CD4-positive, alpha-beta T cell treated with Interleukin-15 for 4 hours (primary cell): Measurements from ENCODE around the gene GNA14.
"Not testable (repeated sequence)": the region's sequence is repeated elsewhere in the genome, so short reads cannot be mapped to it uniquely, and the experiment has no call there.

Source experiments
- DNase-seq: peaks from one replicate; pipeline ENCODE4 v3.0.0-alpha.2; 2020; ENCODE audit warnings: low spot score

GNA14 gene

DNA sequence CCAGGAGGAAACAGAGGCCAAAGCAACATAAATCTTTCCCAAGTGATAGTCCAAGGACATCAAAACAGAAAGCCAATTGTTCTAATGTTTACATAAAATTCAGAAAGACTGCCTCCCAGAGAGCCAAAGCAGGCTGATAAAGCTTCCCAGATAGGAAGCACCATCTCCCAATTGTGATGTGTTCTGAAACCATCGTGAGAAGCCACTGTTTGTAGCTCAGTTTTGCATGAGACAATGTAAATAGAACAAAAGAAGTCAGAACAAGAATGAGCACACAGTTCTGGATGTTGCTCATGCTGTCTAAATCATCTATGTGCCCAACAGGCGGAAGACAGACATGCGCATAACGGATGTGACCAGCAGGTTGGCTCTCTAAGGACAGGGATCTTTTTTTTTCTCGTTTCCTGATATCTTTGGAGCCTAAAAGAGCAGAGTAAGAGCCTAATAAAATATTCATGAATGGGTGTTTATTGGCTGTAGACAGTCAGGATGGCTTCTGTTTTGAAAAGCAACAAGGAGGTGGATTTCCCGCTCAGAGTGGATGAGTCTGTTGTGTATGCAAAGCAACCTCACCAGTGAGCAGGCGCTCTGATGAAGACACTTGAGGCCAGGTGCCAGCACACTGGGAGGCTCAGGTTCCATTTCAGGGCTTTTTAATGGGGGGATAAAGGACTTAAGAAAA lies 113.6 kb downstream of the GNA14 start:
- DNase-seq: no peak

DNA sequence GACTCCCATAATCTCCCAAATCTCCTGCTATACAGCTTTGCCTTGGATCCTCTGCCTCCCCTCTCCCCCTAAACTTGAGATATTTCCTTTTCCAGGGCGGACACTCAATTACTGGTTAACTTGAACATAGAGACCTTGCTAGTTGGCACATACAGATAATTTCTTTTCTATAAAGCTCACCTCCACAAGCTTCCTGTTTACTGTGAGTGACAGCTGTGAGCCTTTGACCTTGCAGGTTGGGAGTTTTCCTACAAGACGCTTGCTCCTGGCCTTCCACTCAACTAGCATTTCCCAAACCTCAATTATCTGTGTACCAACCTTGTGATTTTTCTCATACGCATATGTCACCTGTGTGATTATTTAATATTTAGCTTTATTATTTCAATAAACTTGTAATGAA lies 114.5 kb downstream of the GNA14 start:
- no peak for DNase-seq

DNA sequence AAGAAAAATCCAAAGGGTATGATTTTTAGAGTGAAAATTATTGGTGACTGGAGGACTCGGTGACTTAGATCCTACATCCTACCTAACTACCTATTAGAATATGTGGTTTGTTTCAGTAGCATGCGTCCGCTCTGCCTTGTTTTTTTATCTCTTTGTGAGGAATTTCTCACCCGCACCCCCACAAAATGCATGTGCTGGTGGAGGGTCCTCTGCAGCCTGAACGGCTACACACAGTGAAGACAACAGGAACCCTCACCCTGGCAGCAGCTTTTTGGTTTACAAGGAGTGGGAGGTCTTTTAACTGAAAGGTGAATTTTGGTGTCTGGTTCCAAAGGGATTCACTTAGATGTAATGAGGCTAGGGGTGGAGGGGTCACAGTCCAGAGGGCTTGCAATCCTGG lies 115.5 kb downstream of the GNA14 start:
- no peak for DNase-seq

DNA sequence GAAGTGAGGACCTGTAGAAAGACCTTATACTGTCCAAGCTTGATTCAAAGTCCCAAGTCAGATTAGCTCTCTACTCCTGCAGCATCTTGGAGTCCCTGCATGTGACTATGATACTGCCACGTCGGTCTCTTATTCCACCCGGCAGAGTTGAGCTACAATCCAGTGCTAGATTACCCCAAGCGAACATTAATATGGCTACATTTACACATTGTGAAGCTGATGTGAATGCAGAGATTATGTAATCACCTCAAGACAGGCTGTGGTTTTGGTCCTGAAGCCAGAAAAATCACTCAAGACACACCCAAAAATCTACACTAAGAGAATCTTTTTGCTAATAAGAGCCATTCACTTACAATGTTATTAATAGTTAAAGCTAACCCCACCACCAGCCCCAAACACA lies 116.7 kb downstream of the GNA14 start:
- no peak for DNase-seq

DNA sequence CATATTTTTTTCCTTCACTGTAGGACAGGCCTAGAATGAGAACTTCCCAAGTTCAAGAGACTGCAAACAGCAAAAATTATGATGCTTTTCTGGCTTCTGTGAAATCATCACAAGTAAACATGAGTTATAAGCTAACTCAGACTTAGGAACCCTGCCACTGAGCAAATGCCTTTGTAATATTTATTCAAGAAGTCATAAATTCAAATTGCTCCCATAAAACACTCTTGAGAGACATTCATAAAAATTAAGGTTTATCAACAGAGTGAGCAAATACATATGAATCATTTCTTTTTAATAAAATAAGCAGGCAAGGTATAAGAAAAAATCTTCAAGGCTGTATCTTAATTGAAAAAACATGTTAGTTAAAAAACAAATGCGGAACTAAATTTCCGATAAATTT lies 124.2 kb downstream of the GNA14 start:
- DNase-seq: no peak

DNA sequence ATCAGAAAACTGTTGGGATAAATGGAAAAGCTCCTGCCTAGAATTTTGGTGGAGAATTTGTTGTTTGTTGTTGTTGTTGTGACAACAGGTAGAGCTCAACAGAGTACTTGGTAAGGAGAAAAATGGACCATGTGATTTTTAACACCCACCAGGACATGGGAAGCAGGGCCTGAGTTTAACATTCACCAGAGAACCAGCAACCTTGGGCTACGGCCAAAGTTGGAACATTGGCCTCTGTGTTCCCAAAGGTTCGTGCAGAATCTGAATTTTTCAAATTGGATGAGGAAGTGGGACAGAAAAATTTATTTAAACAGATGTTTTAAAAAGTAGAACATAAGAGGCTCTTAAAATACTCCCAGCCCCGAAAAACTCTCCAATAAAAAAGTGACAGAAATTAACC lies 127.0 kb downstream of the GNA14 start:
- no peak for DNase-seq

DNA sequence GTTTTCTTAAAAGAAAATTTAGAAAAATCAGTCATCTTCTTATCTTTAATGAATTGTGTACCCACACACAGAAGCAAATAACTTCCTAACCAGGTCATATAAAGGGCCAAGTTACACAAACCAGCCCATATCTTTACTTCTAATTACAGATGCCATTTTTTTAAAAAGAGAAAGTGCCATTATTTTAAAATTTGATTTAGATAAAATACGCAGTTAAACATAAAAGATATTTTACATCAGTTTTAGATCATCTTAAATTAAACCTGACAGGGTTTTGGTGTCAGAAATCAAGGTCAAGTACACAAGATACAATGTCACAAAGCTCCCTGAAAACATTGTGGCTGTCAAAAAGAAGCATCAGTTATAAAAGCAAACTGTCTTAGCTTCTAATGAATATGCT lies 129.4 kb downstream of the GNA14 start:
- no peak for DNase-seq

DNA sequence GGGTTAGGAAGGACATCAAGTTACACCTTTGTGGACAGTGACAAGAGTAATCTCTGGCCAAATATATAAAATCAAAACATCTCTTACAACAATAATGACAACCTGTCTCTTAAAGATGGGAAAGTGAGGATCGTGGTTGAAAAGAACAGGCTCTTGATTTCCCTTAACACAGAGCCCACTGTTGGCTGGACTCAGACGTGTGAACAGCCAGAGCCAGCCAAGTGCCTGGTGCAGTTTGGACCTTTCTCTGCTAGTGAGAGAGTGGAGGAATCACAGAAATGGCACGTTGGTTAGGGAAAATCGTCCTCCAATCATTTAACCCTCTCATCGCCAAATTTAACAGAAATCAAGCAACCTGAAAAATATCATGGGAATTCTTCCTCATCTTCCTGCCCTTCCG lies 131.3 kb downstream of the GNA14 start:
- DNase-seq: no peak

DNA sequence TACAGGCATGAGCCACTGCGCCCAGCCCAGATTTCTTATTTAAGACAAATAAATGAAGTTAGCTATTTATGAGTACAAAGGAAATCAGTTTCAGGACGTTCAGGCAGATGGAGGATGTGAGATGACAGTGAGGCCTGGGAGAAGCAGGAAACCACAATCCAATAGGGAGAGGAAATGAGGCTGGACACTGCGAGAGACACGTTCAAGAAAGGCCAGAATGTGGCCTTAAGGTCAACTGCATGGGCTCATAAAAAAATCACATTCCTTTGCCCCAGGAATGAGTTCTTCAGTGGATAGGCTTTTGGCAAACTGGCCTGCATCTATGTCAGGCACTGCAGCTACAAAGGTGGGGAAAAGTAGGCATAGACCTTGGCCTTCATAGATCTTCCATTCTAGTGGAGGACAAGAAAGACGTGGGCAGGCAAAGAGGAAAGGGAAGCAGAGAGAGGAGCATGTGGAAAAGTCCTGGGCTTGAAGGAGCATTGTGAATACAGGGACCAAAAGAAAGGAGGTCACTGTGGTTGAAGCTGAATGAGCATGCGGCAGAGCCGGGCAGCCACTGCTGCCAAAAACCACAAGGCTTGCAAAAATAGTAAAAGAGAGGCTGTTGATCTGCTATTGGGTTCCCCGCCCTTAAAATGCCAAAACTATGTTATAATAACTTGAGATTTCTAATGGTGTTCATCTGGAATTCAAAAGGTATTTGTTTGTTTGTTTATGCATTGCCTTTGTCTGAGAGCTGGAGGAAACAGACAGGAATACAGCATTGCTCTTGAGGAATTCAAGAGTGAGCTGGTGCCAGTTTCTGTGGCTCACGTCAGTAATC lies 133.0 kb downstream of the GNA14 start:
- no peak for DNase-seq

DNA sequence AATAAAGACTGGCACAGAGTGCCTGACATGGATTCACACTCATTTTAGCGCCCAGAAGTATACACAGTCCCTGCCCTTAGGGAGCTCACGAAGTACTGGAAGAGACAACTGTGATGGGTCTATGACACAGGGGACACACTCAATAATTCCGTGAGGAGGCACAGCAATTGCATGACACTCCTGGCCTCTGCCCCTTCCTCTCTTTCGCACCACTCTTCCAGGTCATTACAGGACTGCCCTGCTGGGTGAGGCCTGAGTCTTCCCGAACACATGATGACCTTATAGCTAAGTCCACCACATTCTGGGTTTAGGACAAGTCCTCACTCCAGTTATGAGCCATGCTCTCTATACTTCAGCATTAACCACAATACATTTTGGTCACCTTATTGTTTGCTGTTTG lies 134.7 kb downstream of the GNA14 start:
- DNase-seq: no peak

DNA sequence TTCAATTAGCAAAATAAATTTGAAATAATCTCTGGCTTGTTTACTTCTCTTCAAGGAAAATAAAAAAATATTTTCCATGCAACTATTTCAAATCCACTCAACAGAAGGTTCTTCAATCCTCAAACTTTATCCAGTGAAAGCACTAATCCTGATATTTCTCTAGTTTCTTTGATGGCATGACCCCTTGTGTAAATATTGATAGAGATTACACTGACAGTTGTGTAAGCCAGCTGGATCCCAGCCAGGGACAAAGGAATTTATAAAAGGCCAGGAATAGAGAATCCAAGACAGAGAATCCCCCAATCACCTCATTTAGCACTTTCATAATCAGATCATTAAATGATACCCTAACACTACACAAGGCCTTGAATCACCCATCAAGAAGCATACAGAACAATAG lies 135.2 kb downstream of the GNA14 start:
- DNase-seq: no peak

DNA sequence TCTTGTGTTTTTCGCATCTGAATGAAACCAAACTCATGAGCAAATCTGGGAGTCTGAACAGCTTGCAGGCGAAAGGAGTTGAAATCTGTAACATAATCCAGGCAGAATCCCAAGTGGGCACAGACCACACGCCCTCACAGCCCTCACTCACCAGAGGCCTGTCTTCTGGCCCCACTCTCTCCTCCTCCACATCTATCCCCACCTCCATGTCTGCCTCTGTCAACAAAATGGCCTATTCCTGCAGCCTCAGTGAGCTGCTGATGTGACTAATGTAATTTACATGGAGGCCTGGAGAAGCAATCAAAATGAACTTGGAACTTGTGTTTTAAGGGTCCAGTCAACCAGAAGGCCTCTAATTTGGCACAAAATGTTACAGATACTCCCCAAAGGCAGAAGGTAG lies 136.6 kb downstream of the GNA14 start:
- DNase-seq: no peak

DNA sequence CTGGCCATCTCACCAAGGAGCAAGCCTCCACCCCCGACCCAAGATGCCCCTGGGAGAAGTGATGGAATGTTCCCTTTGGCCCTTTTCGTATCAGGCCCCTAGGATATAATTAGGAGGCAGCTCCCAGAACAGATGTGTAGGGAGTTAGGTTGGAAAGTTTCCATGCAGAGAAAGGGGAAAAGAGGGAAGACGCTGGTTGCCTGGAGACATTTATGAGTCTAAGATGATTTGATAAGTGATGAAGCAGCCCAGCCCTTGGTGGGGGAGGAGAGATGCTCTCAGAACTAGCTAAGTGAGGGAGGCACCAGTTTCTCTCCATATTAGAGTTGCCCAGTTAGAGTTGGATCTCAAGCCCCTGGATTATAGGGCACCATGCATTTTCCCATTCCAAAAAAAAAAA lies 137.5 kb downstream of the GNA14 start:
- no peak for DNase-seq

DNA sequence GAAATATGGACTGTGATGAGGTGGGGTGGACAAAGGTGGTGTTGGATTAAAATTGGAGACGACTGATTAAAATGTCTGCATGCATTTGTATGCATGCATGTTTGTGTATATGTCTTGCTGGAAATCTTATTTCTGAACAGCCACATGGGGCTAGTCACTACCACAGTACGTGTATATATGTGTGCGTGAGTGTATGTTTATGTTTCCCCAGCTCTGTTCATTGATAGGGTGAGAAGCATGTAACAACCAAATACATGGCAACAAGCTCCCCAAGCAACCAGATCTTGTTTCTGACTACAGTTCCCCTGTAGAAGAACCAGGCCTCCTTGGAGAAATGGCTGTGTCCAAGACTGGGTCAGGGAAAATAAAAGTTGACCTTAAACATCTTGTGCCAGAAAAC lies 139.7 kb downstream of the GNA14 start:
- DNase-seq: no peak

DNA sequence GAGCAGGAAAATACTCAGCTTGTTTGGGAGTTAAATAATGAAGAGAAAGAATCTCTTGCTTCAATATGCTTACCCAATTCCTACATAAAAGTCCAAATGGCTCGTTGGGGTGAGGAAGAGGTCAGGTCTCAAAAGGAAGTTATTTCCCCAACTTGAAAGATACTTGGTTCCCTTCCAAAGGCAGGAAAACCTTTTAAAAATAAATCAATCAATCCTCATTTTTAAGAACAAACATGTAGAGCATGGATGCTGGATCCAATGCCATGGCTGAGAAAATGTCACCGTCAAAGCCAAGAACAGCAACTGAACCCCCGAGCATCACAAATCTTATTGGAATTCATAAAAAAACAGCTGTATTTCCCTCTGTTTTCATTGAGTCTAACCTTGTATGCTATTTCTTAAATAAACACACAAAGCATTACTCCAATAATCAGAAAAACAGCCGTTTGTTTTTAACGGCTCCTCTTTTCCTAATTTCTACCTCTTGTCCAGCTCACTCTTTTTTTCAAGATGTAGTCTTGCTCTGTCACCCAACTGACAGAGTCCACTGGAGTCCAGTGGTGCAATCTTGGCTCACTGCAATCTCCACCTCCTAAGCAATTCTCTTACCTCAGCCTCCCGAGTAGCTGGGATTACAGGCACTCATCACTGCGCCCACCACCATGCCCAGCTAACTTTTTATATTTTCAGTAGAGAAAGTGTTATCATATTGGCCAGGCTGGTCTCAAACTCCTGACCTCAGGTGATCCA lies 140.7 kb downstream of the GNA14 start:
- DNase-seq: no peak

DNA sequence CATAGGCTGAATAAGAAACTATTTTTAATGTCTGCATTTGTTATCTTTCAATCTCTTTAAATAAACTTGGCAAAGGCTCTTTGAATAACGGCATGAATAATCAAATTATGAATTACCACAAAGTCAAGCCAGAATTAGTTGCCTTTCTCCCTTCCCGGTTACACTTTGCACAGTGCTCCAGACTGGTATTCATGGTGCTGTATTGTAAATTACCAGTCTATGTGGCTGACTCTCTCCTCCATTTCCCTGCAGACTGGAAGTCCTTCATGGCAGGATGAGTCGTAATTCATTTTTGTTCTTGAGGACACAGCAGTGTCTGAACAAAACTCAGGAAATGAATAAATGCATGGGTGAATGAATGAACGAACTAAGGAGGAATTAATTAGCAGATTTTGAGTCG lies 142.9 kb downstream of the GNA14 start:
- no peak for DNase-seq

DNA sequence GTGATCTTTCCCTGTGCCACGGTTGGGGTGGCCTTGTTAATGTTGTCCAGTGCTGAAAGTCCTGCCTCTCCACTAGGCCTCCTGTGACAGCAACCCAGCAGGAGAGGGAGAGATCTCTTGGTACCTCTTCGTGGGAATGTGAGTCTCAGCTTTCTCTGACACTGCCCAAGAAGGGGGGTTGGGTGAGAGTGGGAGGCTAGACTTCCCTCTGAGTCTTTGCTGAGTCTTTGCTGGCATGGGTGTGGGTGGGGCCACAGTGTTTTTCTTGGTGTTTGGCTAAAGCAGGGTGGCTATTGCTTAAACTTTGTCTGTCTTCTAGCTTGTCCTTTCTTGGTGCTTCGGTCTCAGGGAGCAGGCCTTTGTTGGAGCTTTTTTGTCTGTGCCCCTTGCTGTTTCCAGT lies 145.6 kb downstream of the GNA14 start:
- DNase-seq: no peak

DNA sequence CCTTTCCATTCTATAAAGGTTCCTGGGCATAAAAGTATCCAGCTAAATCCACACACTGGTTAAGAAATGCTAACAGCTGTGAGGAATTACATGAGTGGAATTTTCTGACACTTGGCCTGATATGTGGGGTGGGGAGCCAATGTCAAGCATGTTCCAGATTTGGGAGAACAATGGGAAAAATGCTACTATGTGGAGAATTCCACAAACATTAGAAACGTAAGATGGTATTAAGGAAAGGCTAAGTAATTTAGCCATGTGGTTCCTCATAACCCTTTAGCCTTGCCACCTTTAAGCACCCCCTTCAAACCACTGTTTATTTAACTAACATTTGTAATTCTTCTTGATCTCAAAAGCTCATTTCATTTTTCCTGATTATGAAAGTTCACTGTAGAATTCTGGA lies 149.2 kb downstream of the GNA14 start:
- no peak for DNase-seq

DNA sequence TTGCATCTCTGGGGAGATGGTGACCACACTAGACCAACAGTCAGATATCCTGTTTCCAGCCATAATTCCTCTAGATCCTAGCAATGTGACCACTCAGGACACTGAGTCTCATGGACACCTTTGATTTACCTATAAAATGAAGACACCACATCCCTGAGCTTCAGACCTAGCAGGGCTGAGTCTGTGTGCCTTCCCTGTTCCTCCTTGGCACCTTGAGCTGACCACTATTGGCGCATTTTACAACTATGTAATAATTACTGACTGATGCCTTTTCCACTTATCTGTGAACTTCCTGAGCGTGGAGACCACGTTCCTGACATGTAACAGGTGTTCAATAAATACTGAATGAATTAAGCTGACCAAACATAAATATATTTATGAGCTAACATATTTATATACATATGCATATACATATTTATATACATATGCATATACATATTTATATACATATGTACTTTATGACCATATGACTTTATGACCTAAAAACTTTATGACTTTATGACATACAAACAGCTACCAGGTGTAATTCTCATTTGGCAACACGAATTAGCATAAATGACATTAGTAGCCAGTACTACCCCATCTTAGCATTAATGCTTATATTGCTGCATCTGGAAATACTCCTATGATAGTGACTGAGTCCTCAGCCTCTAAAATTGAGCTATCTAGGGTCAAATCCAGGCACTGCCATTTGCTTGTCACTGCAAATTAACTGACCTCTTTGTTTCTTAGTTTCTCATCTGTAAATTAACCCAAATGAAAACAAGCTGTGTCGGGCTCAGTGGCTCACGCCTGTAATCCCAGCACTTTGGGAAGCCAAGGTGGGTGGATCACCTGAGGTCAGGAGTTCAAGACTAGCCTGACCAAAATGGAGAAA lies 150.6 kb downstream of the GNA14 start:
- no peak for DNase-seq

DNA sequence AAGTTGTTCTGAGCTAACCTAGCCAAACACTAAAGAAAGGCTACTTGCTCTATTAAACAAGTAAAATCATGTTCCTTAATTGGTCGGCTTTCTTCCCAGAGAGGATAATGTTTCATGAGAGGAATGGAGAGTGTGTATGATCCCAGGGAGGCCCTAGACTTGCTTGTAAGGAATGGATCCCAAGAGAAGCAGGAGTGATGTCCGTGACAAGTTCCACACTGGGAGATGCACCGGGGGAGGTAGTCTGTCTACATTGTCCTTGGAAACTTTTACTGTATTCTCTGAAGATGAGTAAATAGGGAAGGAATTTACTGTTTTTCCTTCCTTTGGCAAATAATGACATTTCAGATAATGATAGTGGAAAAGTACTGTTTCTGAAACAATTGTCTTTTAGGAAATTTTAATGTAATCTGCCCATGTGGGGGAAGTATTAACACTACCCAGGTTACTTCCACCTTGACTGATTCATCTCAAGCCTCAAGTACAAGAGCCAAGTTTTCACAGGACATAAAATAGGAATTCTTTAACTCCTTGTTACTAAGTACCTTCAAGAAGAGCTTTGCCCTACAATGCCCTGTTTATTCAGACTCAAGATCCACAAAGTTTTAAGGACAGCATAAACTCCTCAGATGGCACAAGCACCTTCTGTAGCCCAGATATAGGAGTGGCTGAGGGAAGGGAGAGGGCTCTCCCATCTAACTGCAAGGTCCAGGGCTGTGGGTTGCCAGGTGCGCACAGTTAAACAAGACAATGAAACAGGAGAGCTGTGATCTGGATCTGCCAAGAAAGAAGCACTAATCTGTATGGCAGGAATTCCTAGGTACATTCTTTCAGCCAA lies 152.1 kb downstream of the GNA14 start:
- no peak for DNase-seq

DNA sequence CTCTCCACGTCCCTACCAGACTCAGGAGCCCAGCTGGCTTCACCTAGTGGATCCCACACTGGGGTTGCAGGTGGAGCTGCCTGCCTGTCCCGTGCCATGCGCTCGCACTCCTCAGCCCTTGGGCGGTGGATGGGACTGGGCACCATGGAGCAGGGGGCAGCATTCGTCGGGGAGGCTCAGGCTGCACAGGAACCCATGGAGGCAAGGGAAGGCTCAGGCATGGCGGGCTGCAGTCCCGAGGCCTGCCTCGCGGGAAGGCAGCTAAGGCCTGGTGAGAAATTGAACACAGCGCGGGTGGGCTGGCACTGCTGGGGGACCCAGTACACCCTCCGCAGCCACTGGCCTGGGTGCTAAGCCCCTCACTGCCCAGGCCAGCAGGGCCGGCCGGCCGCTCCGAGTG lies 157.8 kb downstream of the GNA14 start:
- not testable (repeated sequence) for DNase-seq
